ENCODE data around the gene CCDC85C.
A peak's percentile ranks its signal among the peaks of the same experiment; 100 is the strongest.

The CCDC85C gene

DNA sequence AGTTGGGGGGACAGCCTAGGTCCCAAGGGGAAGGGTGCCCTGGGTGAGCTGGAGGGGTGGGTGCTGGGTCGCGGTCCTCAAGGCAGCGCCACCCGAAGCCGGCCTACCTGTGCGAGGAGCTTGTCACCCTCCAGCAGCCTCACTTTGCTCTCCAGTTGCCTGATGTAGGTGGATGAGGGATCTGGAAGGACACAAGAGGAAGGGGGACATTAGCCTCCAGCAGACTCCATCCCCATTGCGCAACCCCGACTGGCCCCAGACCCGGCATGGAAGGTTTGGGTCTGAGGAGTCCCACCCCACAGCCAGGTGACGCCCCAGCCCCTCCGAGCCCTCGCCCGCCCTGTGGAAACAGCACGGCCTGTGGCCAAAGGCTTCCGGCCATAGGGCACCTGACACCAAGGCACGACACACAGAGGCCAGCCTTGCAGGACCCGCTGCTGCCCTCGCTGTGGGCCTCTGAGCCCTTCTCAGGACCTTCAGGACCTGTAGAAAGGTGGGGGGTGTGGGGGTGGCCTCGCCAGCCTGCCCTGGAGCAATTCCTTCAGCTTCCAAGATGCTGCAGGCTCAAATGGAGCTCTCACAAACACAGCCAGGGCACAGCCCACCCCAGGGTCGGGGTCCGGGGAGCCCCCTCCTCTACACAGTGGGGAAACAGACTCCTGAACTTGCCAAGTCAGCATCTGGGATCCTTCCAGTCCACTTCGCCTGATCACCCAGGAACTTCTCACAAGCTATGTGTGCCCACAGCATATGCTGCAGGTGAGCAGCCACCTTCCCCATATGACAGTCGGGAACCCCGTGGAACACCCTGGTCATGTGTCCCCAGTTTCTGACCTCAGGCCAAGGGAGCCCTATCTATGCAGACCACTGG lies 67.9 kb downstream of the CCDC85C start:
- DNase-seq = no peak

DNA sequence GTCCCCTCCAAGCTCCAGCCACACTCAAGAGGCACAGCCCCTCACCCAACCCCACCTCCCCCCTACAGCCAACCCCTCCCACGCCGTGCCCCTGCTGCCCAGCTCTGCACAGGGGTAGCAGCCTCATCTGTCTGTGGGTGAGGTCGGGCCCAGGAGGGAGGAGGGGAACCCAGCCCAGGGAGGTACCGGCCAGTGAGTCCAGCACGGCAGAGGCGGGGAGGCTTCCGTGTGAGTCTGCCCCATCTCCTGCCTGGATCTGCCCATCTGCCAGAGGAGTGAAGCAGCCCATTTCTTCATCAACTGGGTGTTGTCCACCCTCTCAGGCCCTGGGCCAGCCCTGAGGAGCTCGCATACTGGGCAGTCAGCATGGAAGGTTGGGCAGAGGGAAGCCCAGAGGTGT lies 68.6 kb downstream of the CCDC85C start:
- DNase-seq = no peak

DNA sequence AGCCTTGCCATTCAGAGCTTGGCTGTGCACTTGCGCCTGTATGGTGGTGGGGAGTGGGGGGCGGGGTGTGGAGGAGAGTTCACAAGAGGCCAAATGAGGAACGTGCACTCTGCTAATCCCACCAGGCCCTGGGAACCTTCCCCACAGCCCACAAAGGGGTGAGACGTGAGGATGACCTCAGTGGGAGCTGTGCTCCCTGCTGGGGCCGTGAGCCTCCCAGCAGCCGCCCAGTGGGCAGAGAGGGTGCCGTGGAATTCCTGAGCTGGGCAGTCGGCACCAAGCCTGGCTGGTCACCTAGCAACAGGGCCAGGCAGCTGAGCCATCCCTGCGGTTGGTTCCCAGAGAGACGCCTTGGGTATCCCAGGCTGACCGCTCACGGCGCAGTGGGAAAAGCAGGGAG lies 69.1 kb downstream of the CCDC85C start:
- peak; percentile 42 for DNase-seq

DNA sequence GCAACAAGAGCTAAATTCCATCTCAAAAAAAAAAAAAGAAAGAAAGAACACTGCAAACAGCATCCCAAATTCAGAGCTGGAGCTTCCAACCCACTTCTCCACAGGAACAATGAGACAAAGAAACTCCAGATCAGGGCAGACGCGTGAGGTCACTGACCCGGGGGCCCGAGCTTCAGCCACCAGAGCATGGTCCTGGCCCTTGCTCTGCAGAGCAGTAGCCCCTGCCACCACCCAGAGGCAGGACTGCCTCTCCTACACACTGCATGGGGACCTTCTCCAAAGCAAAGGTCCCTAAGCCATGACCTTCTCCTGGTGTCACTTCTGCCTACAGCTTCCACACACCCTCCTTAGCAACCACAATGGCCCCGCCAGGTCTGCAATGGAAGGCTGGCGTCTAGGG lies 69.7 kb downstream of the CCDC85C start:
- no peak for DNase-seq

DNA sequence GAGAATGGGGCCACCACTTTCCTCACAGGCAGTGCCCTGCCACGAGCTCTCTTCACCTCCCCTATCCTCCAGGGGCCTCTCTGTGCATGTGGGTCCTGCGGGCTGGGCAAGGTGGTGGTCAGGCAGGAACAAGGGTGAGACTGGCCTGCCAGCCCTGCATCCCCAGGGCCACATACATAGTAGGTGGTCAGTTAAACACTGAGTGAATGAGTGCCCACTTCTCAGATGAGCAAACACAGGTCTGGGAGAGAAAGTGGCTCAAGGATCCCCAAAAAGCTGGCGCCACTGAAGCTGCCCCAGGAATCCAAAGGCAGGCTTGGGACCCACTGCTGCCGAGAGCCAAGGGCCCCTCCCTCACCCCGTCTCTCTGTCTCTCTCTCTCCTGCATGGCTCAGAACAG lies 71.7 kb downstream of the CCDC85C start:
- DNase-seq = no peak

DNA sequence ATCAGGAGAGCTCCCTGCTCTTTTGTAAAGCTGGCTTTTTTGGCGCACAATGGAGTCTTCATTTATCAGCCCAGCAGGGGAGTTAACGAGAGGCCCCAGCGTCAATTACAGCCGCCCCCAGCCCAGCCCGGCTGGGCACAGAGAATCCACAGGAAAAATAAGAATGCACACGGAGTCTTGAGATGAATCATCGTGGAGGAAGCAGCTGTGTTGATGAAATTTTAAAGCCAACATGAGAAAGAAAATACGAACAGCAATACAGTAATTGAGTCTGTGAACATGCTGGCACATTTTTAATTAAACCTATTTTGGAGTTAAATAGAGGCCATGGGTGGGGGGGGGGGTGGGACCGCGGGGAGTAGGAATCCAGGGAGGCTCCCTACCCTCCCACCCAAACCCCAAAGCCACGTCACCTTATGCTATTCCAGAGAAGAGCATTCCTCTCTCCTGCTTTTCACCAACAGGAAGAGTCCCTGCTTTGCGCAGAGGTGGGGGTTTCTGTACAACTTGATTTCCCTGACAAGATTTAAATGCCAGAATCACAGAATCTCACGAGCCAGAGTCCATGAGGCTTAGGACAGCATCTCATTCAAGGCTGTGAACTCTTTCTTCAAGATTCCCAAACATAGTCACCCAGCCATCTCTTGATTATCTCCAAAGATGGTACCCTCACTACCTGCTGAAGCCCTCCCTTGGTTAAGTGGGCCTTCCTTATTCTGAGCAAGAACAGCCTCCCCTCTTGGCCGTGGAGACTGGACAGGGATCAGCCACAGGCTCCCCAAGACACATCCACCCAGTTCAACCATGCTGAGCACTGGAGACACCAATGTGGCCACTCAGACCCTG lies 72.5 kb downstream of the CCDC85C start:
- no peak for DNase-seq

DNA sequence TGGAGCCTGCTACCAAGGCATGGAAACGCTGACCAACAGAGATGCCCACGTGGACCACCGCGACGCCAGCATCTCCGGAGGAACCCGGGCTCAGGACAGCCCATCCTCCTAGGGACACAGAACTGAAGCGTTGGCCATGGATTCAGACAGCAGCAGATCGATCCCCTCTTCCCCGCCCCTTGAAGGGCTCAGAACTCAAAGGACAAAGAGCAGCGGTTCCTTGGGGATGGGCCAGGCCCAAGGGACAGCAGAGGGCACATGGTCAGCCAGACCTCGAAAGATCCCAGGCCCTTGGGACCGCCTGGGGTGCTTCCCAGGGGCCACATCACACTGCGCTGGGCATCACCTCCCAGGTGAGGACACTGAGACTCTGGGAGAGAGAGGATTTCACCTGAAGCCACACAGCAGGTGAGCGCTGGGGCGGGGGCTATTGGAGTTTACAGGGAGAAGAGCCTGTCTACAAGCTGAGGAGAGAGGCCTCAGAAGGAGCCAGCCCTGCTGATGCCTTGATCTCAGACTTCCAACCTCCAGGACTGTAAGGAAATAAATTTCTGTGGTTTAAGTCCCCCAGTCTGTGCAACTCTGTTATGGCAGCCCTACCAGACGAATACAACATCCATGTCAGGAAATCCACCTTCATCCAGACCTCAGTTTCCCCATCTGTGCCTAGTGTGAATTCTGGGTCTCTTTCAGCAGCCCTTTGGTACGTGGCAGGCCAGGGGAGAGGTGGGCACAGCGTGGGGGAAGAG lies 73.4 kb downstream of the CCDC85C start:
- no peak for DNase-seq

DNA sequence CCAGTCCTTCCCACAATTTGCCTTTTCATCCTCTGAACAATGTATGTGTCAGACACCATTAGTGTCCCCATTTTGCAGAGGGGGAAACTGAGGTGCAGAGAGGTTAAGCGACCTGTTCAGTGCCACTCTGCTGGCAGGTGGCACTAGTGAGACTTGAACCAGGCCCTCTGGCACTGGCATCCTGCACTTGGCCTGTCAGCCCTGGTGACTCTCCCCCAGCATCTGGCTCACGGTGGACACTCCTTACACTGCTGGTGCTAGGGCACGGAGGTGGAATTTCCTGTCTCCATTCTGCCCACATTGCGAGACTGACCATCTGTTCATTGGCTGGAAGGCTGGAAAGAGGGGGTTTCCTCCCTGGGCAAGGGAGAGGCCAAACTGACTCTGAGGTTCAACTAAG lies 74.1 kb downstream of the CCDC85C start:
- no peak for DNase-seq

DNA sequence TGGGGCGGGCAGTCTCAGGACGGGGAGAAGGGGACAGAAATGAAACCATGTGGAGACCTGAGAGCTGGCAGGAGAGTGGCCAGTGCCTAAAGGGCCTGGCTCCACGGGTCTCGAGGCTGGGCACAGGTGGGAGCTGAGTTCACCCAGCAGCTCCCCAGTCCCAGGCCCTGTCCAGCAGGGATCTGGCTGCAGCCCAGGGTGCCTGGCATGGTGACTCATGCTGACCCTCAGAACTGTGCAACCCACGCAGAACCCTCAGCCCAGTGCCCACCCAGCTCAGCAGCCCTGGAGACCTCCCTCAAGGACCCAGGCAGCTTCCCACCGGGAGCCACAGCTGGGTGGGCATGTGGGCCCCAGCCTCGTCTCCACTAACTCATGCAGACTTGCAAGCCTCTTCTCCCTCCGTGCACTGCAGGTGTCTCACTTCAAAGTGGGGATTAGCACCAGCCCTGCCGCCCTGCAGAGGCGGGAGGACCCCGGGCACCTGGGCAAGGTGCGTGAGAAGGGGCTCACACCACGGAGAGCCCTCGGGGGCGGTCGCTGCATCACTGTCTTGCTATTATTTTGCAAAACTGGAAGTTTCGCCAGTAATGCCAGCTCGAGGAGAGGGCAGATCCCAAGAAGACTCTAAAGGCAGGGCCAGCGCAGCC lies 76.5 kb downstream of the CCDC85C start:
- no peak for DNase-seq

DNA sequence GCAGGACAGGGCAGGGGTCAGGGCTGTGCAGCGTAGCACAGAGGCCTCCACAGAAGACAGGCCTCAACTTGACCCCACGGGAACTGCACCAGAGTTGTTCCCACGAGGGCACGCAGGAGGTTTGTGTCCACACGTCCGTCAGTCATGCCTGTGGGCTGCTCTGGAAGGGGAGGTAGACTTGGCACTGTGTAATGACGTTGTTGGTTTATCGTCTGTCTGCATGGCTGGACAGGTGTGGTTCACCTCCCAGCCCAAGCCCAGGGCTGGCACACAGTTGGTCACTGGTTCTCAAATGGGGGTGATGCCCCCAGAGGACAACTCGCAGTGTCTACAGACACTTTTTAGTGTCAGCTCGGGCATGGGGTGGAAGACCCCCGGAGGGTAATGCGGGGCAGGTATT lies 77.0 kb downstream of the CCDC85C start:
- DNase-seq = no peak

DNA sequence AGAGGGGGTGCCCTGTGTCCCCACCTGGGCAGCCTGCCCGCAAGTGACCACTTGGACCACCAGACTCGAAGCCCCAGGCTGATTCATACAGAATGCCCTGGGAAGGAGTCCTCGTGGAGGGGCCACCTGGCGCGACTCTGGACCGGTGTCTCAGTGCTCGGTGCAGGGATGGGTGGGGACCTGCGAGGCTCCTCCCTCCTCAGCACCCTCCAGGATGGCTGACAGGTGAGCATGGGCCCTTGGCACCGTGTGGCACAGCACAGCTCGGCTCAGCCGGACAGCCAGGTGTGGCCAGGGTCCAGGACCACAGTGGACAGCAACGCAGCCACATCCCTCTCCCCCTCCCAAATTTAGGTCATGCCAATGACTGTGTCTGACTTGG lies 78.3 kb downstream of the CCDC85C start:
- DNase-seq = no peak

DNA sequence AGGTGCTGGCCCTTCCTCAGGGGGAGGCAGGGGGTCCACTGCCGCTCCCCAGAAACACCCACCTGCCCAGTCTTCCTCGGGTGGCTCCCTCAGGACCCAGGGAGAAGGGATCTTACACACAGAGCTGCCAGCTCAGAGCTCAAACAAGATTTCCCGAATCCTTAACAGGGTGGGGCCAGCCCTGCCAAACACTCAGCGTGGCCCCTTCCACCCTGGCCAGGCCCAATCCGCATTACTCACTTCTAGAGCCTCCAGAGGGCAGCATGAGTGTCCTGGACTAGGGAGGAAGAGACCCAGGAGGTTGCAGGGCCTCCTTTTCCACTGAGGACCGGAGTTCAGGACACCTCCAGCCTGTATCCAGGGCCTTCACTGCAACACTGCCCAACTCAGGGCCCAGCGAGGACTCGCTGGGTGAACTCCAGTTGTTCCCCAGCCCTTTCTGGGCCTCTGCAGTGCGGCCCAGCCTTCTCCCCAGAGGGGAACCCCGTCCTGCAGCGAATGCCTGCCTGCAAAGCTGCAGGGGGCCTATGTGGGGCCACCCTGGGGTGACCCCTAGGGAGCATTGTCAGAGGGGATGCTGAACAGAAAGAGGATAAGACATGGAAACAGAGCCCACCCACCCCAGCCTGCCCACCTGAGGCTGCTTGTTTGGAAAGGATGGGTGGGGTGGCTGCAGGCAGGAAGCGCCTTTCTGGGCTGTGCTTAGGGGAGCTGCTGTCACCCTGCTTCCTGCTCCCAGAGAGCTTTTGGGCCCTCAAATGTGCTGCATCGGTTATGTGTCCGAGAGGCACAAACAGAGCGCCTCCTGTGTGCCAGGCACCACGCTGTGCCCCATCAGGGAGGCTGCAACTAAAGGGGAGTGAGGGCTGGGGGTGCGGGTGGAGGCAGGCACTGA lies 79.0 kb downstream of the CCDC85C start:
- no peak for DNase-seq

DNA sequence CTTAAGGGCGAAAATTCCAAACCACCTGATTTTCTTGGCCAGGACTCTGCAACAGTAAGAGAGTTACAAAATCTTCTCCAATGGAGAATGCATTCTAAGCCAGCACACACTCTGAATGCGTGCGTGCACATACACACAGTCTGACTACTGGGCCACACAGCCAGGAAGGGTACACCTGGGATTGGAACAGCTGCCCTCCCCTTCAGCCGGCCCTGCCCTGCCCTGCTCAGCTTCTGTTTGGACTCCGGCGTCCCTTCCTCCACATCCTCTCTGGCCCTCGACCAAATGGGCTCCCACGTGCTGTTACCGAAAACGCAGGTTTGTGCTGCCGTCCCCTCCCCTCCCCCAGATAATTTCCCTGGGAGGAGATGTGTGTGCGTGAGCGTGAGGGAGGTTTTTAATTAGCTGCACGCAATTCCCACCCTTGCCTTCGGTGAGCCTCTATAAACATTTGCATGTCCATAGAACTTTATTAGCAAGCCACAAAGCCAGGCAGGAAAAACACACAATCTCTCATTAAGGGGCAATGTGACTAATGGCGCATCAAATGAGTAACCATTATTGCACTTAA lies 79.8 kb downstream of the CCDC85C start:
- no peak for DNase-seq

DNA sequence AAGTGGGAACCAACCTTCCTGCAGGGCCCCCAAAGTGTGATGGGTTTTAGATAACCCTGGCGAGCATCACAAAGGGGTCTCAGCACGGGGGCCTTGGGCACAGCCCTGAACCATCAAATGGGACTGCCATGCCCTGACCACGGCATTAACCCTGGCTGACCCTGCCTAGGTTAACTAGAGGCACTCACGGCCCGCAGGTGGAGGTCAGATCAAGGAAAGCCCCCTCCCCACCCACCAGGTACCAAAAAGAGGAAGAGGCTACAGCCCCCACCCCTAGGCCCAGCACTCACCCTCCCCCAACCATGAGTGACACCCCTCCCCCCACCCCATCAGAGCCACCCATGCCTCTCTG lies 80.3 kb downstream of the CCDC85C start:
- DNase-seq = no peak

DNA sequence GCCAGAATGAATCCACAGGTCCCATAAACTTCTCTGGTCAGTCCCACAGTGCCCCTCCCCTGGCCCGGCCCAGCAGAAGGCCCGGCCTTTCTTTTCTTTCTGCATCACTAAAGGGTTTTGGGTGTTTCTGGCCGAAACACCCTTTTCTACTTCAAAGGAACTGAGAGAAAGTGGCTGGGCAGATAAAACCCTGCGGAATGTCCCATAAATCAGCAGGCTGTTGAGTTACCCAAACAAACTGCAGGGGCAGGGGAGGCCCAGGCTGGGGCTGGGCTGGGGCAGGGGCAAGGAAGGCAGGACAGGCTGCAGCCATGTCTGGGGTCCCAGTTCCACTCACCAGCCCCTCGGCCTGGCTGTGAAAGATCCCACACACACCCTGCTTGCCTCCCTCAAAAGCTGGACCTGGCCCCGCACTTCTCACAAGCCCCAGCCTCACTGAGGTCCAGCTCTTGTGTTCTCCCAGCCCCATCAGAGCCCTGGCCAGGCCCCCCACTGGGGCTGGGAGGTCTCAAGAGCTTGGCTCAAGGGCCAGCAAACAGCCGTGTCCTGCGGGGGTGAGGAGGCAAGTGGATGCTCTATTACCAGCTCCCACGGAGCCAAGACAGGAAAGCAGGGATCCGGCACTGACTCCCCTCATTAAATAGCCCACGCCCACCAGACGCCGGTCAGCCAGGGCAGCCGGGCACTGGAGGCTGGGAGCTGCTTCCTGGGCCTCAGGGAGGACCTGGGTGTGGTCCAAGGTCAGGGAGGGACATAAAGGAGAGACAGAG lies 80.9 kb downstream of the CCDC85C start:
- no peak for DNase-seq

DNA sequence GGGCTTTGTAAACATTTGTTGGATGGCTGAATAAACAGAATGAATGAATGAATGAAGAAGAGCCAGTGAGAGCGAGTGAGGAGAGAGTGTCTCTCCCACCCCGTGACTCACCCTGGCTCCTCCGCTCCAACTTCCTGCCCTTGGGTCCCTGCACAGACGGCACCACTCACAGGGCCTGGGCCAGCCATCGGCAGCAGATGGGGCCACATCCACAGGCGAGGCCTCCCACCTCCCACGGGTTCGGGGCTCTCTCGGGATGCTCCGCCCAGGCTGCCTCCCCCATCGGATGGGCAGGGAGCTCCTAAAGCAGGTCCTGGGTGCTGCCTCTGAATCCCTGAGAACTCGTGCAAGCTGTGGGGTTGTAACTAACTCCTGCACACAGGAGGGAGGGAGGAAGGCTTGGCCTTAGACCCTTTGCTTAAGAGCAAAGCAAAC lies 81.5 kb downstream of the CCDC85C start:
- DNase-seq = no peak

DNA sequence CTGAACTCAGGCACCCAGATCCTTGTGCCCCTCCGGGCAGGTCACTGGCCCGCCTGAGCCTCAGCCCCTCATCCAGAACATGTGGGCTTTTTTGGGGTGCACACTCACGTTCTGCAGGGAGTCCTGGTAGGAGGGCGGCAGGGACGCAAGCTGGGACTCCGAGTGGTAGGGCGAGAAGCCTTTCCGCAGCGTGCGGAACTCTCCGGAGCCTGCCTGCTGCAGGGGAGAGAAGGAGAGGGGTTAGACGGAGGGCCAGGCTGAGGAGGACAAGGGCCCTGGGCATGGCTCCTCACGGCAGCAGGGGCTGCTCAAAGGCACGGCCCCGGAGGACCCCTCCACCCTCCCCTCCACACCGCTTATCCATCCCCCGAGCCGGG lies 82.0 kb downstream of the CCDC85C start:
- DNase-seq = no peak

DNA sequence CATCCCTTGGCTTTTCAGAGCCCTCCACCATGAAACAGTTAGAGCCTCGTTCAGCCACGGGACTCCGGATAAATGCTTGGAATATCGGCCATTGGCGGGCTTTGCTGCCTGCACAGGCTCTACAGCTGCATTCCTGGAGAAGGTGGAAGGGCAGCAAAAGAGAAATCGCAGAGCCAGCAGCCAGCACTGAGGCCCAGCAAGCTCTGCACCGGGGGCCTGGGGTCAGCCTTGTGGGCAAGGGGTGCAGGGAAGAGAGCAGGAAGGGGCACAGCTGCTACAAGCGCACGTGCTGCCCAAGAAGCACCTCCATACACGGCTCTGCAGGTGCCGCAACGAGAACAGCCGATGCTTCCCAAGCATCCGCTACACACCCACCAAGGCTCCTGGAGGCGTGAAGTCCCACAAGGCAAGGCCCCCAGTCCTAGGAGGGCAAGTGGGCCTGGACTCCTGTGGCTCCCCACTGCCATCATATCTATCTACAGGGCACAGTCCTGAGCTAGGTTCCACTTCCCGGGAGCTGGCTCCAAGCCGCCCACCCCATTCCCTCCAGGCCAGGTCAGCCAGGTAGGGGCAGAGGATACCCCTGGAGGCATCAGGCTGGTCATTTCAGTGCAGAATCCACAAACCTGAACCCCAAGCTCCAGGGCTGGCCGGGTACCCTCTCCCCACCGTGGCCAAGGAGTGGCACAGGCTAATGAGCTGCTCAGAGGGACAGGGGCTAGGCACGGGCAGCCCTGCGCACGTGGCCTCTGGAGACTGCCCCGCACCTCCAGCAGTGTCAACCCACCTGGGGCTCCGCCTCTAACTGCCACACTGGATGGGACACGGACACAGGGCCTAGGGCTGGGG lies 82.6 kb downstream of the CCDC85C start:
- no peak for DNase-seq

DNA sequence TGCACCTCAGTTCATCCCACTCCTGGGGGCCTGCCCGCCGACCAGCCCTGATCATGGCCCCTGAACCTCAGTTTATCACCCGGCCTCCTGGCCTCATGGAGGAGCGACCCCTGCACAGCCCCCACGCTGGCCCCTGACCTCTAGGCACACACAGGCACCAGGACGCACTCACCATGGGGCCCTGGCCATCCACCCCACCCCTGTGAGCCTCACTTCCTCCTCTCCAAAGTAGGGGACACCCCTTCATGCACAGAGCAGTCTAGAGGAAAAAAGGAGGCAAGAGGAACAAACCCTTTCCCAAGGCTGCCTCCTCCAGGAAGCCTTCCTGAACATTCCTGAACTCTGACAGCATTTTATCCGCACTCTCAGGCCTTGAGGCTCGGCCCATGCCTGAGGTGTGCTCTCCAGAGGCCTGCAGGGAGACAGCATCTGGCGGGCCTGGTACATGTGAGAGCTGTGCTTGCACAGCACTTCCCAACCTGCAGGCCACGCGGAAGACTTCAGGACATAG lies 83.4 kb downstream of the CCDC85C start:
- no peak for DNase-seq
